GM18951 (cell line): Measurements from ENCODE around the gene INPP4A.

ENCODE experiments used
- POLR2A ChIP-seq: IDR thresholded peaks from 4 replicates; pipeline ENCODE4 v1.6.1; 2011; ENCODE audit warnings: mild to moderate bottlenecking; ENCODE audit not compliant: insufficient read length, insufficient read depth; ENCODE audit errors: extremely low read depth
- in situ Hi-C: fragments of 300-500 bp; cut with MboI; formaldehyde crosslinking; loops from one replicate; pipeline ENCODE4 v1.12.0; 2022; ENCODE audit warnings: low sequenced_read_pairs, mixed read lengths, inconsistent platforms; ENCODE audit not compliant: unreplicated experiment

Gene INPP4A

GRCh38 chr2:98505311-98505808, 60.7 kb downstream of the INPP4A start:
- no peak for TF ChIP-seq POLR2A
- in situ Hi-C loops = no loop called here

GRCh38 chr2:98505971-98506664, 61.5 kb downstream of the INPP4A start:
- in situ Hi-C loops = no loop called here
- no peak for TF ChIP-seq POLR2A

GRCh38 chr2:98506881-98507280, 62.2 kb downstream of the INPP4A start:
- in situ Hi-C loops = no loop called here
- TF ChIP-seq POLR2A = no peak

DNA sequence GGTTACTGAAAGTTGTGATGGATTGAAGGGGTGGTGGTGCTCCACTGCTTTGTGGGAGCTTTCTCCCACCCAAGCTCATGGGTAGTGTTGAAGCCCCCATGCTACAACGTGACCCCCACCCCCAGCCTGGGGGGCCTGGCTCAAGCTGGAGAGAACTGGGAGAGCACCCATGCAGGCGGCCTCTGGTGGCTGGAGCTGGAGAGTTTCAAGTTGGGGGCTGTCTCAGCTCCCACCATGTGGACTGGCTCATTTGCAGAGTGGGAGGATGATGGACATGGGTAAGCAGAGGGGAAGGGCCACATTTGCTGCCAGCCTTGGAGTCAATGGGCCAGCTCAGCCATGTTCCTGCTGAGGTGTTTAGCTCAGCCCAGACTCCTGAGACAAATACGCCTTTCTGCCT, 62.8 kb downstream of the INPP4A start:
- TF ChIP-seq POLR2A = no peak
- in situ Hi-C loops = no loop called here

- TF ChIP-seq POLR2A = no peak
- in situ Hi-C loops = no loop called here
Measured at GRCh38 chr2:98507891-98508708, 63.4 kb downstream of the INPP4A start.

GRCh38 chr2:98508709-98509066, 64.0 kb downstream of the INPP4A start:
- in situ Hi-C loops = no loop called here
- no peak for TF ChIP-seq POLR2A

GRCh38 chr2:98509542-98510321, 65.1 kb downstream of the INPP4A start:
- no peak for TF ChIP-seq POLR2A
- in situ Hi-C loops = no loop called here

- TF ChIP-seq POLR2A = no peak
- in situ Hi-C loops = no loop called here
Measured at GRCh38 chr2:98510322-98510662, 65.6 kb downstream of the INPP4A start.

GRCh38 chr2:98511981-98512380, 67.3 kb downstream of the INPP4A start:
- TF ChIP-seq POLR2A = no peak
- in situ Hi-C loops = no loop called here

GRCh38 chr2:98512699-98513098, 68.0 kb downstream of the INPP4A start:
- no peak for TF ChIP-seq POLR2A
- in situ Hi-C loops = no loop called here

DNA sequence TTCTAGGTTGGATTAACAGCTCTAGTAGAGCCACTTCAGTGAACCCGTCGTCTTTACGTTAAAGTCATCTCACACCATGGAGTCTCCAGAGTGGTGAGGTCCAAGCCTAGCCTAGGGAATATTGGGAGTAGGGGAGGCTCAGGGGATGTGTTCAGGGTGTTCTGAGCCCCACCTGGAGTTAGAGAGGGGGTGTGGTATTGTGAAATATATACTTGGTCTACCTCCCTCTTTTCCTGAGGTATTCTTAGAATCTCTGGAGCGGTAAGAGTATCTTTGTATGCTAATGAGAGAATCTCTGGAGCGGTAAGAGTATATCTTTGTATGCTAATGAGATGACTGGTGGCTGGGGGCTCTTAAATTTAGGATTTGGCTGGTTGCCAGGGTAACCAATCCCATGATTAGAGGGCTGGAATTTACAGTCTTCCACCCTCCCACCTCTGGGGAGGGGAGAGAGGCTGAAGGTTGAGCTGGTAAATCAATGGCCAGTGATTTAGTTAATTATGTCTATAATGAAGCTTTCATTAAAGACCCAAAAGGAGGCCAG, 69.5 kb downstream of the INPP4A start:
- in situ Hi-C loops = no loop called here
- TF ChIP-seq POLR2A = no peak

DNA sequence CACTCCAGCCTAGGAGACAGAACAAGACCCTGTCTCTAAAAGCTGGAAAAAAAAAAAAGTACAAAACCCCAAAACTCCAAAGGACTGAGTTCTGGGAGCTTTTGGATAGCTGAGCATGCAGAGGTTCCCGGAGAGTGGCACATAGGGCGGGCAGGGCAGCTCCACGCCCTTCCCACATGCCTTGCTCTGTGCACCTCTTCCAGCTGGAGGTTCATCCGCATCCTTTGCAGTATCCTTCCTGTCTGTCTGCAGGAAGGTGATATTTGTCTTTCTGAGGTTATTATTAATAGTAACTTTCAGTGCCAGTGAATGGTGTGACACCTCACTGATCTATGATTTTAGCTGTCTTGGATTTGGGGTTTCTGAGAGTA, 70.2 kb downstream of the INPP4A start:
- no peak for TF ChIP-seq POLR2A
- in situ Hi-C loops = no loop called here
